Fibroblast of peridontal ligament (primary cell): Measurements from ENCODE around the gene ATP5MC3.

Experiments
- DNase-seq: peaks from one replicate; pipeline ENCODE4 v3.0.0-alpha.2; 2010; ENCODE audit errors: extremely low read depth

ATP5MC3 gene

DNA sequence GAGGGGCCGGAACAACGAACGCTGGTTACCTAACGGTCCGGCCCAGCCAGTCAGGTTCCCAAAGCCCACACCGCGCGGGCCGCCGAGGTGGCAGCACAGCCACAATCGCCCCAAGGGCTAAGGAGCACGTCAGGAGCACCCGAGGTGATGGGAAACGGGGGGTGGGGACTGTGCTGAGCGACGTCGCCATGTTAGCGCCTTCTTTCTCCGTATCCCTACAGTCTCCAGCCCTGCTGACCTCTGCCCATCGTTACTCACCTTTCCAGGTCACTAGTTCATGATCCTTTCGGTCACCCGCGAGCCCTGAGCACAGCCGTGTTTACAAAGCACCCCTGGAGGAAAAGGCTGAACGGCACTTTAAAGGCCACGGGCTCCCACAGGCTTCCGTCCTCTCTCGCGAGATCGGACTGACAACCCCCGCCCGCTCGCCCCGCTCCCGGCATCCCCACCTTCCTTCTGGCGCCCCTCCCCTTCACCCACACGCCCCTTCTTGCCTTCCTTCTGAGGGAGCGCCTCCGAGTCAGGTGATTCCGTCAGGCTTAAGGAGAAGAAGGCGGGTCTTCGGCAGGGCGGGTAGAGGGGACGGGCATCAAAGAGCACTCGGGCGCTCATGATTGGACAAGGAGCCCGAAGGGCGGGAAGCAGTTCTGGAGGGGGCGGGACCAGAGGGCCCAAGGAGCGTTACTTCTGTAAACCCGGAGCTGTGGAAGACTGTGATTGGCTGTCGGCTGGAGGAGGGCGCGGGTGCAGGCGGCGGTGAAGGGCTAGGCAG, 13.5 kb downstream of the ATP5MC3 start, which contains the start of gene ATF2:
TSS of gene ATF2 (minus strand) at position 412 of the 772 bp plus-strand sequence. CDS start 31,760 bp downstream, outside the sequence.
- peak; percentile 100 for DNase-seq

DNA sequence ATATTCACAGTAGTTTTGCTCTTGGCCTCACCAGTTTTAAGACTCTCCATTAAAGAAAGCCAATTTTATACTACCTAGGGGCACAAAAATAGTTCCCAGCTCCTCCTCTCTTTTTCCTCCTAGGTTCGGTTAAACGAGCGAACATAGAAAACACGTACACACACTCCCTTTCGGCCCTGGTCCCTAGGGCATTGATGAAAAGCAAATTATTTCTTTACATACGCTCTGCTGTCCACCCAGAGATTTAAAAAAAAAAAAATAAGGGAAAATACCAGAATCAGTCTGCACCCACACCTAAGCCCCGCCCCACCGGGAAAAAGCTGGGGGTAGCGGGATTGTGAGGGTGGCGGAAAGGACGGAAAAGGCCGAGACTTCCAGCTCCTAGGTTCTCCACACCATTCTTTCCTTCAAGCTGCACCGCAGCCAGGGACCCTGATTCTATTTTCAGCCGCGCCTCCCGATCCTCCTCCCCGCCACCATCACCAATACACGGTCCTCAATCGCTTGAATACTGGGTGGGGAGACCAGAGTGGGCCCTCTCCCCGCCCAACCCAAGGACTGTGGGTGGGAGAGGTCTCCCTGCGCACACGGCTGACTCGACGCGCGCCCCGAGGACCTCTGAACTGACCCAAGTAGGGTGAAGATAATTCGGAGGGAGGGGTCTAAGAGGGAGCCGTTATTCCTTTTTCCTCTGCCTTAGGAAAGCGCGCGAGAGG, 14.3 kb downstream of the ATP5MC3 start:
- DNase-seq: peak; percentile 35

DNA sequence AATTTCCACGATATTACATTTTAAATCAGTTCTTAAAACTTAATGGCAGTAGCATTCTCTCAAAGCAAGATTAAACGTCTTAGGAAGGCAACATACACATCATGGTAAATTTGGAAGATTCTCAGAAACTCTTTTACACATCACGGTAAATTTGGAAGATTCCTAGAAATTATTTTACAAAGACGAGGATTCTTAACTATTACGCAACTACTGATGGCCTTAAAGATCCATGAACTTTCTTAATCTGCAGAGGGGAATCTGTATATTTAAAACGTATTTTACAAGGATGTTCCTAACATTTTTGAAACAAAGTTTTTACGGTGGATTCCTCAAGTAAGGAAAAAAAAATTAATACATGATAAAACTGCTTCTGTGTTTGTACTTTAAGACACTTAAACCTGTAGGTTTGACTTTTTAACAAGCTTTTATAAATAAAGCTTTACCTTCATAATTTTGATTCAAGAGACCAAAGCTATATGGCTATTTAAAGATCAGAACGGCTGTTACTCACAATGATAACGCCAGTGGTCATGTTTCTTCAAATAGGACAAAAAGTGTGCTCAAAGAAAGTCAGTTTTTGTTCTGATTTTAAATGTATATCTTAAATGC, 15.2 kb downstream of the ATP5MC3 start:
- DNase-seq: no peak

DNA sequence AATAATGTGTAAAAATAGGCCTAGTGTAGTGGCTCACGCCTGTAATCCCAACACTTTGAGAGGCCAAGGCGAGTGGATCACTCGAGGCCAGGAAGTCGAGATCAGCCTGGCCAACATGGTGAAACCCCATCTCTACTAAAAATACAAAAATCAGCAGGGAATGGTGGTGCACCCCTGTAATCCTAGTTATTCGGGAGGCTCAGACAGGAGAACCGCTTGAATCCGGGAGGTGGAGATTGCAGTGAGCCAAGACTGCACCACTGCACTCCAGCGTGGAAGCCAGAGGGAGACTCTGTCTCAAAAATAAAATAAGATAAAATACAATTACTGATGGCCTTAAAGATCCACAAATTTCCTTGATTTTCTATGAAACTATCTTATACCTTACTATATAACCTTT, 17.3 kb downstream of the ATP5MC3 start:
- no peak for DNase-seq

DNA sequence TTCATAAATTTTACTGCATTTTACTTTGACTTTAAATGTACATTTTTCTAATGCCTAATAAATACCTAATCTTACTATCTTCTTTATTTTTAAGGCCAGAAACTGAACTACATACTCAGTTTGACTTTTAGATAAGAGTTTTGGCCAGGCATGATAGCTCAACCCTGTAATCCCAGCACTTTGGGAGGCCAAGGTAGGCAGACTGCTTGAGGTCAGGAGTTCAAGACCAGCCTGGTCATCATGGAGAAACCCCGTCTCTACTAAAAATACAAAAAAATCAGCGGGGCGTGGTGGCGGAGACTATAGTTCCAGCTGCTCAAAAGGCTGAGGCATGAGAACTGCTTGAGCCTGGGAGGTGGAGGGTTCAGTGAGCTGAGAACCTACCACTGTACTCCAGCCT, 22.6 kb downstream of the ATP5MC3 start:
- DNase-seq: no peak

DNA sequence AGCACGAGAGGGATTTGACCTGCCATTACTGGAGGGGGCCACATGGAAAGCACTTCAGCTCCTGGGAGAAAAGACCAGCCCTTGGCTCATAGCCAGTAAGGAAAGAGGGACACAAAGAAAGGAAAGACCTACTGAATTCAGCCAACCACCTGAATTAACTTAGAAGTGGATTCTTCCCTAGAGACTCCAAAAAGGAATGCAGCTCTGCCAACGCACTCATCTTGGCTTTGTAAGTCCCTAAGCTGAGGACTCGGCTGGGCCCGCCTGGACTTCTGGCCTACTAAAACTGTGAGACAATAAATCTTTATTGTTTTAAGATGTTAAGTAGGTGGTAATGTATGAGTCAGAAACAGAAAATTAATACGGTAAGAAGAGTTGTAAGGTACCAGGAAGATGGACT, 25.0 kb downstream of the ATP5MC3 start:
- DNase-seq: no peak

DNA sequence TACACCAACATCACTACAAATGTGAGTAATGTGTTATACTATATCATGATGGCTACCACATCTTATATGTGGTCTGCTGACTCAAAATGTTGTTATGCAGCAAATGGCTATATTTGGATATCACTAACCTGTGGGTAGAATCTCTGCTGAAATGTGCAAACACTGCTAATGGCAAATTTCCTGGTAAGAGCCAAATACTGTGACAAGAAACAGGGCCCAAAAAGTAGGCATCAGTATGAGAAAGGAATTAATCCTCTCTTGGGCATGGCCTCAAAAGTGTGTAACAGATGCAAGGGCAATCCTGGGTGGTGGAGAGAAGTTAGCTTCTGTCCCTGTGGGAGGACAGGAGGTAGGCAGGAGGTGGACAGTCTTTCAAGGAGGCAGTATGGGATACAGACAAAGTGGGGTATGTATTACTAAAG, 26.8 kb downstream of the ATP5MC3 start:
- DNase-seq: peak; percentile 90

DNA sequence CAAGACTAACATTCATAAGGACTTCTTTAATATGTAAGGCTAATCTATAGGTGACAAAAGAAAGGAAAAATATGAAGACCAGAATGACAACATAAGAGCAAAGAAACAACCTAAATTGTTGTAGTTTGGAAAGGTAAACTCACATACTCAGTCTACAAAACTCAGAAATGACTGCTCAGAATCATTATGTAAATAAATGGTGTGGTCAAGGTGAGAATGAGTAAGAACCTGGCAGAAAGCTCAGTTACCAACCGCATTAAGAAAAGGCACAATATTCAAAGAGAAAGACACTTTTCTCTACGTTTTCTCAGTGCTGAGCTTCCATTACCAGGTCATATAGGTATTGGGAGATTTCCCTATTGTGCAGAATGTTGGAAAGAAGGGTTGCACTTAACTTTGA, 29.3 kb downstream of the ATP5MC3 start:
- DNase-seq: no peak

DNA sequence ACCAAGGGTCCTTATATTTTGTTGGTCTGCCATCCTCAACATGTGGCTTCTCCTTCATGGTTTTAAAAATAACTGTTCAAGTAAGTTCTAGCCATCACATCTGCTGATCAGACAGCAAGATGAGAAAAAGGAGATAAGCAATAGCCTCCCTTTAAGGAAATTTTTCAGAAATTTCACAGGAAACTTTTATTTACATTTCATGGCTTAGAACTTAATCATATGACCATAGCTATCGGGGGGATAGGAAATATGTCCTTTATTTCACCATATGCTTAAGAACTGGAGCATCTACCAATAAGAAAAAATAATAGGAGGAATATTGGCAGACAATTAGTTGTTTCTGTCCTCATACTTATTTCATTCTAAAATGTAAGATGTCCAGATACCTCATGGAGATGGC, 29.7 kb downstream of the ATP5MC3 start:
- DNase-seq: no peak

DNA sequence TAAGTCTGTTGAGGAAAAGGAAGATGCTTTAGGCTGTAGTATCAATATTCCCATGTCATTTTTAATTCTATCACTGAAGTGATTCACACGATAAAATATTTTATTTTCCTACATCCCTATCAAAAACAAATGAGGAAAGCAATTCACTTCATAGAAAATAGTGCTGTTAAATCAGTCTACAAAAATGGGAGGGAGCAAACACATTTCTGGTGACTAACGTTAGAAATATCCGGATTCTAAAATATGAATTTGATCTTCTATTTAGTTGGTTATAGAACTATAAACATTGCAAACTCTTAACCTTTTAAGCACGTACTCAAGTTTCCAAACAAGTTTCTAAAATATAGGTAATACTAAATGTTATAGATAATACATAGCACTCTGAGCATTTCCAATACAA, 34.3 kb downstream of the ATP5MC3 start:
- peak; percentile 37 for DNase-seq

DNA sequence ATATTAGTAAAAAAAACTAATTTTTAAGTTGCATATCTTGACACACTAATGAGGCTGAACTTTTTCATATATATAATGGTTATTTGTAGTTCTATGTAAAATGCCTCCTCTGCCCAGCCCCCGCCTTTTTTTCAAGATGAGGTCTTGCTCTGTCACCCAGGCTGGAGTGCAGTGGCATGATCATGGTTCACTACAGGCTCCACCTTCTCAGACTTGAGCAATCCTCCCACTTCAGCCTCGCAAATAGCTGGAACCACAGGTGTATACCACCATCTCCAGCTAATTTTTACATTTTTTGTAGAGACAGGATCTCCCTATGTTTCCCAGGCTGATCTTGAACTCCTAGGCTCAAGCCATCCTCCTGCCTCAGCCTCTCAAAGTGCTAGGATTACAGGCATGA, 37.8 kb downstream of the ATP5MC3 start:
- DNase-seq: no peak

DNA sequence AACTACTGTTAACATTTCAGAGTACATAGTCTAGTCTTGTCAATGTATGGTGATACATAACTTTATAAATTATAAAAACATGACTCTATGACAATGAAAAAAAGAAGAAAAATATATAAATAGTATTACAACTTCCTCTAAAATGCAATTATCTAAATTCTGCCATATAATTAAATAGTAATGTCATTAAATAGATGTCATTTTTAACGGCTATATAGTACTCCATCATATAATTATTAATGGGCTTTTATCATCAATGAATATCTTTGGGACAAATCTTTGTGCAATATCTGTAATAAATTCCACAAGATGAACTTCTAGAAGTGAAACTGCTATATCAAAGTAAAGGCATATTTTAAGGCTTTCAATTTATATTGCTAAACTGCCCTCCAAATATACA, 38.3 kb downstream of the ATP5MC3 start:
- no peak for DNase-seq

DNA sequence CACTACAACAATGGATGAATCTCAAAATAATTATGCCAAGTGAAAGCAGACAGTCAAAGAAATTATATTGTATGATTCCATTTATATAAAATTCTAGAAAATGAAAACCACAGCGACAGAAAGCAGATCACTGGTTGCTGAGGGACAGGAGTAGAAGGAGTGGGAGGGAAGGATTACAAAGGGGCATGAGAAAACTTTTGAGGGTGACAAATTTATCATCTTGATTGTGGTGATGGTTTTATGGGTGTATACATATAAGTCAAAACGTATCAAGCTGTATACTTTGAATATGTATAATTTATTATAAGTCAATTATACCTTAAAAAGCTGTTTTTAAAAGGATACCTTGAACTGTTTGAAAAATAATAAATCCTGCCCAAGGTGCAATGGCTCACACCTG, 41.2 kb downstream of the ATP5MC3 start:
- no peak for DNase-seq

DNA sequence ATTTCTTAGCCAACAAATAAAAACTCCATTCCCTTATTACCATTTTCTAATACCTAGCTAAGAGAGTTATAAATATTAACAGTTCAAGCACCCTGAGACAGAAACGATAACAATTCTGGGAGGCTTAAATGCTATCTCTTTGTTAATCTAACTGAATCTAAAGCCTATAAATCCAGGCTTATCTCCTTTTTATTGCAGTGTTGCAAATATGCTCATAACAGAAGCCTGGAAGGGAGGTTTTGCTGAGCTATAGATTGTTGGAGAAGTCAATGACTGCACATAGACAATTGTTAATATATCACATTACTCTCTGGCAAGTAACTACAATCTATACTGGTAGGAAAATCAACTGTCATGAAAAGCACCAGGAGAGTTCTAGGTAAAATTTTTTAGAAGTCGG, 43.7 kb downstream of the ATP5MC3 start:
- no peak for DNase-seq

DNA sequence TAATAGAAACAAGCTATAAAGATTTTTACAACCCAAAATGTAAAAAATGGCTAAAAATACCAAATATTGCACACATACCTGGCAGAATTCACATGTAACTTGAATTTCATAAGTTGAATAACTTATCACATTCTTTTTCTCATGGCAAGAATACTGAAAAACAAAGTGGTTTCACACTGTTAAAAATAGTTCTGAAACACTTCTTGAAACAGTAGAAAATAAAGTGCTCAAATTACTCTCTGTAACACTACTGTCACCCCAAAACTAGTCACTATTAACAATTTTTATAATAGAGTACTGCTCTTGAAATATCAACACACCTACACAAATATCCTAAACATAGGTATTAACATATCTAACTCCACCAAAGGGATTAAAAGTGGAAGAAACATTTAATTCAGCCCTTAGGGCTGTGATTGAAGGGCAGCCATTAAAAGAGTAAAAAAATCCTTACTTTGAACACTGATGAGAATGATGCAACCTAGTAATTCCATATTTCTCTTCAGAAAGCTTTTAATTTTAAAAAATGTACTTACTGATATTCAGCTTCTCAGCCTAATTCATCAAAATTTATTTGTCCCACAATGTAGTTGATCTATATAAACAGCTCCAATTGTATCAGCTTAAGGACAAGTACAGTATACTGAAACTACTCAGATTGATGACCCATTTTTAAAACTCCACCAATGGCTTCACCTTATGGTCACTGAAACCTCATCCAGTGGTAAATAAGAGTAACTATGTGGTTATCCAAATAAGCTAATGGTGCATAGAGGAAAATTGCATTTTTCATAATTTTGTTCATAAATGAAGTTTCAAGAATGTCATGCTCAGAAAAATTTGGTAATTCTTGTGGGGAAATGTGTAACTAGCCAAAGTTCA, 44.9 kb downstream of the ATP5MC3 start:
- no peak for DNase-seq

DNA sequence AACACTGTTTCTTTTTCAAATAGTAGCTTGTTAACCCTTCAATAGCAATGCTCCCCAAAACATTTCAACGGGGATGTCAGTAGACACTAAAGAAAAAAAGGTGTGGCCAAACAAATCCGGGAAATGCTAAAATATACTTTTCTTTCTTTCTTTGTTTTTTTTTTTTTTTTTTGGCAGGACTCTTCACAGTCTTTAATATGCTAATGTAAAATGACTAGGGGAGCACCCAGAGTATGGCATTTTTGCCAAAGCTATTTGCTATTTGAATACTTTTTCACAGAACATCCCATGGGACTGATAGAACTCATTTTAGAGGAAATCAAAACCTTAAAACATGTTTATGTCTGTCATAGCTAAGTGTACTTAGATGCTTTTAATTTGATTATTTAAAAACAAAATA, 45.6 kb downstream of the ATP5MC3 start:
- DNase-seq: no peak

DNA sequence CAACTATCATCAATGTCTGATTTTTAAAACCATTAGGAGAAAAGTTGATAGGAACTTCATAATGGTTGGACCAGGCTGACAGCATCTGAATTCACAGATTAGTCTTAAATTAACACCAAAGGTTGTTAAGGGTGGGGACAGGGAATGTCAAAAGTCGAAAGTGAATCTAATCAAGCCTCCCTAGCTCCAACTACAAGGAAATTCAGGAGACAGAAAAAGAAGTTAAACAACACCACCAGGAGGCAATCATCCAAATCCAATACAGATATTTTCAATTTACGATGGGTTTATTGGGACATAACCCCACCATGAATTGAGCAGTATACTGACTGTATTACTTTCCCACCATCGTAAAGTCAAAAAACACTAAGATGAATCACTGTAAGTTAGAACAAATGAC, 46.3 kb downstream of the ATP5MC3 start:
- DNase-seq: no peak

DNA sequence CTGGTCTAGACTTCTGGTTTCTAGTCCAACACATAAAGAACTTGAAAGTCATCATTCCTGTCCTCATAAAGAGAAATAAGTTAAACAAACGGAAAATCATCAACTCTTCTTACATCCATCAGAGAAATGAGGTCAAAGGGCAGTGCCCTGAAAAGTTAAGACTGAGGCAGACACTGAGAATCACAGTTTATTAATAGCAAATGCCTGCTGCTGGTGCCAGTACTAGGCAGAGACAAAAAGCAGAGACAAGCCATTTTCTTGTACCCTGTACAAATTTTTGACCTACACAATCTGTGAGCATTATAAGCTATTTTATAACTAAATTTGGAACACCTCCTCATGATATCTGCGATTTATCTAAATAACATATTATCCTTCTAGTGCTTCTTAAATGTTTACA, 50.3 kb downstream of the ATP5MC3 start:
- no peak for DNase-seq

DNA sequence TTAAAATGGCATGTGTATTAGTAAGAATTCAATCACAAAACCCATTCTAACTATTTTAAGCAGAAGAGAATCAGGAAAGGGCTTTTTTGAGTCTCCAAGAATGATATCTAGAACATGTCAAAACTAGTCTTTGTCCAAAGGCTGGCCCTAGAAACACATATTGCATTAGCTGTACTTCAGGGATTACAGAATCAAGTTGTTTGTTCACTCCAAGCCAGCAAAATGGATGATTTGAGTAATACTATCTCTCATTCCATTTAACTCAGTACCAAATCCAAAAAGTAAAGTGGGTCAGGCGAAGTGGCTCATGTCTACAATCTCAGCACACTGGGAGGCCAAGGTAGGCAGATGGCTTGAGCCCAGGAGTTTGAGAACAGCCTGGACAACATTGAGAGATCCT, 54.8 kb downstream of the ATP5MC3 start:
- DNase-seq: peak; percentile 53
